Anterior cingulate cortex (tissue), 58 donors: ENCODE results near the gene STEAP1B.
"Not testable (repeated sequence)": the region's sequence is repeated elsewhere in the genome, so short reads cannot be mapped to it uniquely, and the experiment has no call there.

ENCODE experiments used
- DNase-seq, 58 donors: peaks; one replicate each; lab custom pipeline; 2025; lab: John Stamatoyannopoulos, UW

The STEAP1B gene

DNA sequence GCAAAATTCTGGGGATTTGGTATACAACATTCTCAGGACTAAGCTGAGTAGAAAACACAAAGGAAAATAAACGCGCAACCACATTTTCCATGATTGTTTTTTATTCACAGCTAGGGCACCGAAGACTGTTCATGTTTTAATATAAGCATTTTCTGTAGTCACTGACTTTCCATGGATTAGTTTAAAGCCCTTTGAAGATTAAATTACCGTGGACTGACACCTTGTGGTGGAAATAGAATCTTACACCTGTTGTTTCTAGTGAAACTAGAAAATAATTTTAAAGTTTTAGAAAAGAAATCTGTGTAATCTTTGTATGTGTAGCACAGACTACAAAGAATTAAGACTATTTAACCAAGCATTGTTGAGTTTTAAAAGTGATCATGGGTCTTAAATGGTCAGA is 1.3 kb upstream of the STEAP1B start:
- peak in 1 of 58 donors; percentile 3 for DNase-seq

- no peak for DNase-seq
Measured at GRCh38 chr7:22499044-22499443, 944 bp downstream of the STEAP1B start.

DNA sequence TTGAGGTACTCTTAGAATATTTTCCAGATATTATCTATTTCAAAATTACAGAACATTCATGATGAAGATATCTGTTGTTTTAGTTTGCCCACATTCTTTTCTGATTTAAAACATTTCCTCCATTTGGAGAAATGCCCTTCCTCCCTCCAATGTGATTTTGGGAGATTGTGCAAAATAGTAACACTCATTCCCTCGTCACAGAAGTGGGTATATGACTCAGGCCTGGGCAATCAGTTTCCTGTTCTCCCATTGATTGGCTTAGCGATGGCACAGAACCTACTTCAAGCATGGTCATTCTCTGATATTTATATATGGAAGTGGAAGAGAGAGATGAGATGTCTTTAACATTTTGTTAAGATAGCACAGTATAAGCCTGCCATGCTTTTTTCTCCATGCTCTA is 3.1 kb downstream of the STEAP1B start:
- not testable (repeated sequence) for DNase-seq

- DNase-seq = not testable (repeated sequence)
Measured at GRCh38 chr7:22496296-22496888, 3.6 kb downstream of the STEAP1B start.

DNA sequence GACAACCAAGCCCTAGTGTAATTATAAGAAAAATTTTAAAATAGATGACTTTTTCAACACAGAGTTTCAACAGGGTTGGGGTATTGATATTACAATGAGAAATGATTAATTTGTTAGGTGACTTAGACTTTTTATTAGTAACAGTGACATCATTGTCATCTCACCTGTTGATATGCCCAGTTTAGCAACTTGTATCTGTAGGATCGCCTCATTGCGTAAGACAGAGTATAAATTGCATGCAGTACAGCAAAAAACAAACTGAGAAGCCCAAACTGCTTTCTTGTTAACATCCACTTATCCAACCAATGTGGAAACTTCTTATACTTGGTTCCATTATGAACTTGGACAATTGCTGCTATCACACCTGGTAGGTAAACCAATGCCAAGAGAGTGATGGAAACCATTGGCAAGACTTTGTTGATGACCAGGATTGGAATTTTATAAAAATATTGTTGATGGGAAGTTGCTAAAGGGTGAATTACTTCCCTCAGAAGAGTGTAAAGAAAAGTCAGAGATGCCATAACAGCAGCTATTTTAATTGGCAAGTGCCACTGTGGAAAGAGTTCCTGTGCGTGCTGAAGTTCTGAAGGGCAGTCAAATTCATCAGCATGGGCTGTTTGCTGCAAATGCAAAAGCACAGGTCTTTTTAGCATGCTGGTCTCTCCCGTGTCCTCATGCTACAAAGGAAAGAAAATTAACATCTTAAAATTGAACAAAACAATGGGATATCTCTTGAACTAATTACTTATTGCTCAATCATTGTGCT is 6.6 kb downstream of the STEAP1B start:
- not testable (repeated sequence) for DNase-seq

GRCh38 chr7:22488643-22489462 is 11.1 kb downstream of the STEAP1B start:
- peak in 54 of 58 donors; percentile 19 to 84 (median 62) for DNase-seq

DNA sequence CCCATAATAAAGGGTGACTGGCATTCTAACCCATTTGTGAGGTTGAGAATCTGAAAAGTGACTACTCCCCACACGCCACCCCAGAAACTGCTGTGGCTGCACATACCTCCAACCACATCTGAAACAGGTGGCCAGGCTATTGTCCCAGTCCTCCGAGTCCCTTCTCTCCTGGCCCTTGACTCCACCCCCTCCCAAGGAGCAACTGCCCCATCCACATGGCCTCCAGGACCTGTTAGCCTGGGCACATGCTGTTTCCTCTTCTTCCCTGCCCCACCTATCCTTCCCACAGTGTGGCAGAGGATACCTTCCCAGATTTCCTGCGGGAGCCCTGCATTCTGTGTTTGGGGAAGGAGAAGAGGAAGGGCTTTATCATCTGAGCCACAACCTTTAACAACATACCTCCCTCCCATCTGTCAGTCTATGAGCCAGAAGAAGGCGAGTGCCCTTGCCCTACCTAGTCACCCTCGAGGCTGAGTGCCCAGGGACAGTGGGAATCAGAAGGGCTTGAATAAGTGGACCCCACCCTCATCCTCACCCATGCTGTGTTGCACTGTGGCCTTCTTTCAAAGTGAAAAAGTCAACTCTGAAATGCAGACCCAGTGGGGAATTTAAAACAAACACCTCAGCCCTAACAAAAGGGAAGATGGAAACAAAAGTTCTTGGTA is 11.9 kb downstream of the STEAP1B start:
- DNase-seq = no peak

DNA sequence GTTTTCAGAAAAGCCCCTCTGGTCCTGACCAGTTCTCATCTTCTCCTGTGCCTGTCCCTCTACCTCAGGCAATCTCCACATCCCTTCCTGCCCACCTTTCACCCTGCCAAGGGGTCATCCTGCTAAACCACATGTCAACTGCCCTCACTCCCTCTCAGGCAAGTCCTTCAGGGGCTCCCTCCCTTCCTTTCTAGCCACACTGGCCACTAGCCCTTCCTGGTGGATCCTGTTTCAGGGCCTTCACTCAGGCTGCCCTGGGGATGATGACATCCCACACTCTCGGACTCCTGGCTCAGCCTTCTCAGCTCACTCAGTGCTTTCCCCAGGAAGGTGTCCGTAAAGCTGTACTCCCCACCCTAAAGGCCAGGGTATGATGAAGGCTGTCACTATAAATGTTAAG is 13.4 kb downstream of the STEAP1B start:
- no peak for DNase-seq

DNA sequence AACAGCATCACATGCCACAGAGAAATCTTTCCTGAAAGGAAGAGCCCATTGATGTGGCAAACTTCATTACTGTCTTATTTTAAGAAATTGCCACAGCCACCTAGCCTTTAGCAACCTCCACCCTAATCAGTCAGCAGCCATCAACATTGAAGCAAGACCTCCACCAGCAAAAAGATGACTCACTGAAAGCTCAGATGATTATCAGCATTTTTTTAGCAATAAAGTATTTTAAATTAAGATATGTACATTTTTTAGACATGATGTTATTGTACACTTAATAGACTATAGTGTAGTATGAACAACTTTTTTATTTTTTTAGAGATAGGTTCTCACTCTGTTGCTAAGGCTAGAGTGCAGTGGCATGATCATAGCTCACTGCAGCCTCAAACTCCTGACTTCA is 14.8 kb downstream of the STEAP1B start:
- no peak for DNase-seq

- no peak for DNase-seq
Measured at GRCh38 chr7:22482503-22482902, 17.5 kb downstream of the STEAP1B start.

- DNase-seq = no peak
Measured at GRCh38 chr7:22481726-22482125, 18.3 kb downstream of the STEAP1B start.

GRCh38 chr7:22480523-22481075 is 19.4 kb downstream of the STEAP1B start:
- DNase-seq = peak in 2 of 58 donors; percentile 8 to 43

- DNase-seq = no peak
Measured at GRCh38 chr7:22477876-22478450, 22.0 kb downstream of the STEAP1B start.

DNA sequence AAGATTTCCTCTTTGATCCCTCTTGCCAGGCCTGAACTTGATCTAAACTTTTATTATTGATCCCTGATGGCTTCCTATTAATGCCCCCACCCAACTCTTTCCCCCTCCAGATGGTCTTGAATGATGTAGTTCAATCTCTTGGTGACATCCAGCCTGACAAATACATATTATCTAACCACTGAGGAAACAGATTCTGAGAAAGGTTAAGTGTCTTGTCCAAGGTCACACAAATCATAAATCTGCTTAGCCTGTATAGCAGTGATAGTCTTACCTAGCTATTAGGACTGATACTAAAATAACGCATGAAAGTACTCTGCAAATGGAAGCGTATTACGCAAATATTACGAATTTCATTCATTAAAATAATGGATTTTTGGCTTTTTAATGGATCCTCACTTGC is 22.7 kb downstream of the STEAP1B start:
- DNase-seq = no peak

DNA sequence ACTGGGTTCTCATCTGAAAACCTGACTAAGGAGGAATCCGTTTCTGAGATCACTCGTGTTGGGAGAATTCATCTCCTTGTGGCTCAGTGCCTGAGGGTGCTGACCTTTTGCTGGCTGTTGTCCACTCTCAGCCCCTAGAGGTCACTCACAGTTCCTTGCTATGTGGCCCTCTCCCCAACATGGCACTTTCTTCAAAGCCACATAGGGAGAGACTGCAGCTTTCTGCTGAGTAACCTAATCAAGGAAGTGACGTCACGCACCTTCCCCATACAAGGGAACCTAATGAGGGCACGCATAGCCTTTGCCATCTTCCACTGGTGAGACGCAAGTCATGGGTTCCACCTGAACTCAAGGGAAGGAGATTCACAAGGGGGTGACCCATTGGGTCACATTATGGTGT is 23.2 kb downstream of the STEAP1B start:
- no peak for DNase-seq

- DNase-seq = no peak
Measured at GRCh38 chr7:22474645-22475044, 25.3 kb downstream of the STEAP1B start.

- no peak for DNase-seq
Measured at GRCh38 chr7:22470981-22471380, 29.0 kb downstream of the STEAP1B start.

- no peak for DNase-seq
Measured at GRCh38 chr7:22469371-22470143, 30.4 kb downstream of the STEAP1B start.

GRCh38 chr7:22468609-22469008 is 31.4 kb downstream of the STEAP1B start:
- DNase-seq = no peak
